HepG2 (cell line): ENCODE data around the gene TLE1. TPM values are rescaled to one million over a fixed set of nuclear protein-coding genes. Genes with fewer than 3 reads are reported as not detected.

Experiments used
- ATAC-seq: fragments of 200-7000 bp; cut with Tn5 transposase; 3 replicates; pipeline ENCODE4 v1.9.1; 2020; ENCODE audit warnings: mild to moderate bottlenecking, moderate library complexity
- BruUV-seq: library from RNA; stranded (reverse); fragments of 400-500 nt; replicated peaks from 2 replicates; lab custom pipeline; 2021; lab: Mats Ljungman, UMichigan
- CTCF ChIA-PET: fragments of 300-600 bp; formaldehyde crosslinking; extraction: SDS; loops from one replicate; lab custom pipeline; 2021; ENCODE audit warnings: low total read pairs, inconsistent platforms, low intra/inter-chr PET ratio; lab: Yijun Ruan, JAX
- POLR2A ChIA-PET: fragments of 350-600 bp; sonication (Branson Sonifier 250); formaldehyde crosslinking; loops from one replicate; lab custom pipeline; 2020; ENCODE audit warnings: antibody characterized with exemption, inconsistent platforms; lab: Yijun Ruan, JAX
- DNase-seq: peaks from one replicate; pipeline ENCODE4 v3.0.0-alpha.2; 2015; ENCODE audit warnings: low spot score
- FAIRE-seq: peaks from 3 replicates; lab custom pipeline; 2011; peaks lifted over from hg19 to GRCh38; lab: Jason Lieb, UNC
- H2AFZ ChIP-seq: one replicate; pipeline ENCODE4 v1.6.1; 2011; ENCODE audit warnings: low read length, inconsistent platforms
- H3K27ac ChIP-seq: fragments of 300-600 bp; 3 replicates; pipeline ENCODE4 v1.8.0; 2011; ENCODE audit warnings: mixed run types, mild to moderate bottlenecking, mixed read lengths, low read length, inconsistent platforms; ENCODE audit not compliant: insufficient read depth; ENCODE audit errors: extremely low read length
- H3K27me3 ChIP-seq, 2 experiments: fragments of 200-600 bp in 1 of 2; 2 replicates in 1 of 2; 3 replicates in 1 of 2; pipeline versions ENCODE4 v1.6.0 to v1.8.0; 2011; ENCODE audit warnings: low read length in 2 of 2, mild to moderate bottlenecking in 2 of 2, moderate library complexity in 2 of 2, inconsistent platforms in 1 of 2; ENCODE audit not compliant: insufficient read depth in 2 of 2, control insufficient read depth in 1 of 2
- H3K36me3 ChIP-seq, 2 experiments: fragments of 200-600 bp in 1 of 2; replicated peaks in 1 of 2; 2 replicates in 1 of 2; 3 replicates in 1 of 2; pipeline versions ENCODE4 v1.5.1 to v1.8.0; 2011; ENCODE audit warnings: low read length in 2 of 2, inconsistent platforms in 1 of 2; ENCODE audit not compliant: insufficient read depth in 2 of 2, control insufficient read depth in 1 of 2
- H3K4me1 ChIP-seq: 2 replicates; pipeline ENCODE4 v1.5.1; 2012; ENCODE audit warnings: low read length, inconsistent platforms; ENCODE audit not compliant: insufficient read depth
- H3K4me2 ChIP-seq: 2 replicates; pipeline ENCODE4 v1.6.0; 2011; ENCODE audit warnings: low read depth, low read length, inconsistent platforms
- H3K4me3 ChIP-seq, 3 experiments: fragments of 200-600 bp in 1 of 3; sonication (generic), shearing (Covaris generic) in 1 of 3; replicated peaks in 1 of 3; 2 replicates each; pipeline ENCODE4 v1.5.1; 2011 to 2016; ENCODE audit warnings: low read length in 3 of 3, inconsistent platforms in 2 of 3, low read depth in 2 of 3, mild to moderate bottlenecking in 2 of 3, control low read depth in 1 of 3, mixed read lengths in 1 of 3; ENCODE audit not compliant: insufficient read depth in 1 of 3
- H3K79me2 ChIP-seq: one replicate; pipeline ENCODE4 v1.6.1; 2011; ENCODE audit warnings: low read length, inconsistent platforms; ENCODE audit not compliant: insufficient read depth
- H3K9ac ChIP-seq: 2 replicates; pipeline ENCODE4 v1.6.0; 2011; ENCODE audit warnings: mild to moderate bottlenecking, low read depth, low read length, inconsistent platforms; ENCODE audit not compliant: insufficient read depth
- H3K9me3 ChIP-seq: 2 replicates; pipeline ENCODE4 v1.5.1; 2012; ENCODE audit warnings: mild to moderate bottlenecking, low read length
- H4K20me1 ChIP-seq: 2 replicates; pipeline ENCODE4 v1.6.0; 2011; ENCODE audit warnings: inconsistent platforms, mild to moderate bottlenecking, low read length, moderate library complexity; ENCODE audit not compliant: insufficient read depth
- AFF4 ChIP-seq: sonication (generic); formaldehyde crosslinking; IDR thresholded peaks from 2 replicates; pipeline ENCODE4 v1.4.0; 2020; ENCODE audit warnings: missing genetic modification reagents
- ARNT ChIP-seq: fragments of 450-650 bp; IDR thresholded peaks from 2 replicates; pipeline ENCODE4 v1.6.1; 2017
- BCL6 ChIP-seq: IDR thresholded peaks from 2 replicates; pipeline ENCODE4 v1.6.1; 2016; ENCODE audit warnings: missing genetic modification reagents, missing compliant biosample characterization
- CREM ChIP-seq, 2 experiments: sonication (generic) in 1 of 2; formaldehyde crosslinking in 1 of 2; IDR thresholded peaks; 2 replicates each; pipeline versions ENCODE4 v1.4.0 to v1.6.1; 2016 to 2020; ENCODE audit warnings: antibody characterized with exemption in 1 of 2, mild to moderate bottlenecking in 1 of 2, missing genetic modification reagents in 1 of 2
- DNMT3B ChIP-seq: conservative IDR thresholded peaks from 2 replicates; pipeline ENCODE4 v1.6.1; 2016; ENCODE audit warnings: missing biosample characterization, control low read depth
- GTF3A ChIP-seq: sonication (generic); formaldehyde crosslinking; conservative IDR thresholded peaks from 2 replicates; pipeline ENCODE4 v1.4.0; 2020; ENCODE audit warnings: mild to moderate bottlenecking, missing genetic modification reagents
- KAT7 ChIP-seq: IDR thresholded peaks from 2 replicates; pipeline ENCODE4 v1.6.1; 2018; ENCODE audit warnings: borderline replicate concordance, missing compliant biosample characterization
- KDM4B ChIP-seq: sonication (generic); formaldehyde crosslinking; IDR thresholded peaks from 2 replicates; pipeline ENCODE4 v1.4.0; 2020; ENCODE audit warnings: missing genetic modification reagents
- MAFG ChIP-seq: sonication (generic); formaldehyde crosslinking; IDR thresholded peaks from 2 replicates; pipeline ENCODE4 v1.5.1; 2020; ENCODE audit warnings: mild to moderate bottlenecking, missing genetic modification reagents
- RFX5 ChIP-seq: IDR thresholded peaks from 2 replicates; pipeline ENCODE4 v1.6.1; 2011; ENCODE audit warnings: low read depth, low read length, improper control_type of control experiment
- SOX13 ChIP-seq, 3 experiments: fragments of 450-650 bp in 1 of 3; sonication (generic) in 1 of 3; formaldehyde crosslinking in 1 of 3; IDR thresholded peaks in 2 of 3; conservative IDR thresholded peaks in 1 of 3; 2 replicates each; pipeline versions ENCODE4 v1.5.0 to v1.6.1; 2016 to 2020; ENCODE audit warnings: antibody characterized with exemption in 1 of 3, mild to moderate bottlenecking in 1 of 3, missing compliant biosample characterization in 1 of 3, missing genetic modification reagents in 1 of 3, moderate library complexity in 1 of 3
- ZBTB25 ChIP-seq: IDR thresholded peaks from 2 replicates; pipeline ENCODE4 v1.6.1; 2018; ENCODE audit warnings: missing genetic modification reagents
- ZIK1 ChIP-seq: sonication (generic); formaldehyde crosslinking; IDR thresholded peaks from 2 replicates; pipeline ENCODE4 v1.5.0; 2020; ENCODE audit warnings: mild to moderate bottlenecking, low read depth, missing genetic modification reagents, borderline replicate concordance
- ZNF3 ChIP-seq: IDR thresholded peaks from 2 replicates; pipeline ENCODE4 v1.7.0; 2017; ENCODE audit warnings: inconsistent platforms
- ZNF709 ChIP-seq: sonication (generic); formaldehyde crosslinking; IDR thresholded peaks from 2 replicates; pipeline ENCODE4 v1.5.0; 2020; ENCODE audit warnings: mild to moderate bottlenecking, missing genetic modification reagents
- ZNF790 ChIP-seq: sonication (generic); formaldehyde crosslinking; IDR thresholded peaks from 2 replicates; pipeline ENCODE4 v1.8.0; 2022; ENCODE audit warnings: missing genetic modification reagents, mild to moderate bottlenecking, borderline replicate concordance
- ZNF850 ChIP-seq: sonication (generic); formaldehyde crosslinking; conservative IDR thresholded peaks from 2 replicates; pipeline ENCODE4 v1.9.0; 2021; ENCODE audit warnings: mild to moderate bottlenecking, missing genetic modification reagents
- WGBS: methylation state at CpG from one replicate; pipeline ENCODE4 v1.1.6; 2017; ENCODE audit warnings: low lambda C conversion rate; 5-methylcytosine and 5-hydroxymethylcytosine counted together
- in situ Hi-C: cut with HindIII; loops from 2 replicates; pipeline ENCODE4 v1.10.0; 2017; ENCODE audit warnings: low pct_unique_long_range_greater_than_20kb; ENCODE audit not compliant: extremely low pct_ligation_motif_present
- intact Hi-C: fragments of 100-400 bp; cut with micrococcal nuclease; formaldehyde crosslinking; loops from one replicate; pipeline ENCODE4 v1.10.0; 2022; ENCODE audit not compliant: unreplicated experiment
- polyA plus RNA-seq, 8 experiments: library from polyadenylated mRNA; depleted of rRNA in 3 of 8; stranded (reverse) in 7 of 8; unstranded in 1 of 8; fragments of >200 nt; fragmentation: Illumina TruSeq in 4 of 8; extraction: Trizol in 4 of 8; gene quantifications; 2 replicates each; pipeline versions ENCODE4 v1.2.1 to v1.2.3, GENCODE V29; 2011 to 2016; ENCODE audit warnings: low read depth in 4 of 8, missing spikeins in 1 of 8, mixed read lengths in 1 of 8; ENCODE audit not compliant: insufficient read depth in 1 of 8
- total RNA-seq, 5 experiments: library from RNA; depleted of rRNA; stranded (reverse); fragments of >200 nt; fragmentation: Illumina TruSeq; extraction: Trizol; gene quantifications; 2 replicates each; pipeline ENCODE4 v1.2.3, GENCODE V29; 2016; ENCODE audit warnings: low read depth in 1 of 5
- TF ChIP-seq, protein P1 (sequence below): sonication (generic); formaldehyde crosslinking; IDR thresholded peaks from 2 replicates; pipeline ENCODE4 v1.4.0; 2020; ENCODE audit warnings: missing genetic modification reagents, mild to moderate bottlenecking, borderline replicate concordance

Gene TLE1
- total and polyA plus RNA-seq, 2 of the 13 experiments (the other 11 are each of a cell fraction or from before 2014, with no cell fraction given) = 35.9 to 109 TPM

- TF ChIP-seq KAT7 (0 out of 2 replicates have a peak, but pooled peaks have one; percentile 3), SOX13 (IDR thresholded peaks at IDR 0.05) (no peak), SOX13 (CRISPR knock-in tag; conservative IDR thresholded peaks at IDR 0.05 in 1 of 2, IDR thresholded peaks at IDR 0.05 in 1 of 2) (peak in 1 of 2 experiments; percentile 25; a peak in 1 of 4 replicates), ZNF790 (CRISPR knock-in tag) (no peak), ZBTB25 (CRISPR knock-in tag) (no peak), GTF3A (CRISPR knock-in tag) (no peak), DNMT3B (CRISPR knock-in tag) (no peak), ZNF709 (no peak), MAFG (CRISPR knock-in tag) (no peak), CREM (IDR thresholded peaks at IDR 0.05) (no peak), CREM (CRISPR knock-in tag; IDR thresholded peaks at IDR 0.05) (no peak), BCL6 (CRISPR knock-in tag) (peak; percentile 84), ZNF850 (no peak), ARNT (no peak), KDM4B (CRISPR knock-in tag) (no peak)
Observed at GRCh38 chr9:81656004-81656403, 33.3 kb downstream of the TLE1 start (continued).

DNA sequence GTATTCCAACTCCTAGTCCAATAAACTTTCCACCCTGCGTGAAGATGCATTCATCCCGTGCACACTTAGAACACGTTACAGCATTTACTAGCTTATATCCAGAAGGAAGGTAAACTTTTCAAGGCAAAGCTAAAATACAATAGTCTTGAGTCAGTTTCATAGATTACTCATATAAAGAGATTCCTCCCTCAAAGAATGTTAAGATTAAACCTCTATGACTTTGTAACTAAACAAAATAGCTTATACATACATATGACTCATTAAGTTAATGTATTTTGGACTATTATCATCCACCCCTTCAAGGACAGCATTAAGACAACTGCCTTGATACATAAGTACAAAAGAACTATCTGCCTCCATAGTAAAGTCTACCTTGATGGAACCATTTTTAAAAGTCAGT, 36.1 kb downstream of the TLE1 start:
- ATAC-seq = no peak
- Histone ChIP-seq H3K4me2 (no peak overlapping the region), H3K9me3 (no peaks in the 10 kb centered on the region), H4K20me1 (peaks cover 42% of the 10 kb centered on the region), H3K36me3 (peaks cover 16 to 50% of the 10 kb centered on the region in 2 experiments), H3K79me2 (peaks cover 60% of the 10 kb centered on the region), H3K4me3 (no peak overlapping the region), H3K4me1 (peaks cover 43% of the 10 kb centered on the region), H3K27me3 (no peaks in the 10 kb centered on the region), H3K9ac (no peak overlapping the region), H2AFZ (no peak overlapping the region), H3K27ac (no peak overlapping the region)
- no TSS peak for BruUV-seq
- in situ Hi-C loops (no loop called here), intact Hi-C loops (no loop called here)
- FAIRE-seq = no peak
- CTCF ChIA-PET = no interaction called here
- DNase-seq = no peak
- WGBS = 100% methylated on average over 3 of the region's 3 CpGs
- POLR2A ChIA-PET = no interaction called here
- TF ChIP-seq ZIK1 (no peak), ZNF3 (CRISPR knock-in tag) (no peak), RFX5 (no peak), AFF4 (no peak)
- TF ChIP-seq, protein P1, sequence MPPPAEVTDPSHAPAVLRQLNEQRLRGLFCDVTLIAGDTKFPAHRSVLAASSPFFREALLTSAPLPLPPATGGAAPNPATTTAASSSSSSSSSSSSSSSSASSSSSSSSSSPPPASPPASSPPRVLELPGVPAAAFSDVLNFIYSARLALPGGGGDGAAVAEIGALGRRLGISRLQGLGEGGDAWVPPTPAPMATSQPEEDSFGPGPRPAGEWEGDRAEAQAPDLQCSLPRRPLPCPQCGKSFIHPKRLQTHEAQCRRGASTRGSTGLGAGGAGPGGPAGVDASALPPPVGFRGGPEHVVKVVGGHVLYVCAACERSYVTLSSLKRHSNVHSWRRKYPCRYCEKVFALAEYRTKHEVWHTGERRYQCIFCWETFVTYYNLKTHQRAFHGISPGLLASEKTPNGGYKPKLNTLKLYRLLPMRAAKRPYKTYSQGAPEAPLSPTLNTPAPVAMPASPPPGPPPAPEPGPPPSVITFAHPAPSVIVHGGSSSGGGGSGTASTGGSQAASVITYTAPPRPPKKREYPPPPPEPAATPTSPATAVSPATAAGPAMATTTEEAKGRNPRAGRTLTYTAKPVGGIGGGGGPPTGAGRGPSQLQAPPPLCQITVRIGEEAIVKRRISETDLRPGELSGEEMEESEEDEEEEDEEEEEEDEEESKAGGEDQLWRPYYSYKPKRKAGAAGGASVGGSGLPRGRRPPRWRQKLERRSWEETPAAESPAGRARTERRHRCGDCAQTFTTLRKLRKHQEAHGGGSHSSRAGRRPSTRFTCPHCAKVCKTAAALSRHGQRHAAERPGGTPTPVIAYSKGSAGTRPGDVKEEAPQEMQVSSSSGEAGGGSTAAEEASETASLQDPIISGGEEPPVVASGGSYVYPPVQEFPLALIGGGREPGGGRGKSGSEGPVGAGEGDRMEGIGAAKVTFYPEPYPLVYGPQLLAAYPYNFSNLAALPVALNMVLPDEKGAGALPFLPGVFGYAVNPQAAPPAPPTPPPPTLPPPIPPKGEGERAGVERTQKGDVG (CRISPR knock-in tag) = no peak
